ENCODE measurements around the gene SIN3A.

Gene SIN3A

DNA sequence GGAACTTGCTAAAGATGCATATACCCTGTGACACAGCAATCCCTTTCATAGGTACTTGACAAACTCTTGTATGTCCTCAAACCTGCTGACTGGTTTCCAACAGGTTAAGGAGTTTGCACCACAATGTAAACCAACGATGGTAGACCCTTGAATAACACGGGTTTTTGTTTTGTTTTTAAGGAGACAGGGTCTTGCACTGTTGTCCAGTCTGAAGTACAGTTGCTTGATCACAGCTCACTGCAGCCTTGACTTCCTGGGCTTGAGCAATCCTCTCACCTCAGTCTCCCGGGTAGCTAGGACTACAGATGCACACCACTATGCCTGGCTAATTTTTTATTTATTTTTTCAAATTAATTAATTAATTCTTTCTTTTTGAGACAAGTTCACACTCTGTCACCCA lies 23.3 kb downstream of the SIN3A start:
- Histone ChIP-seq H3K9me3 (ENCODE audit: insufficient read depth, low read depth, low read length) (no peaks in the 10 kb centered on the region), H3K9ac (ENCODE audit: low read depth, low read length, poor library complexity, severe bottlenecking) (no peak overlapping the region), H4K20me1 (ENCODE audit: insufficient read depth, low read length, poor library complexity, severe bottlenecking) (peaks cover 61% of the 10 kb centered on the region), H3K4me2 (ENCODE audit: low read depth, low read length, poor library complexity, severe bottlenecking) (no peak overlapping the region), H3K36me3 (ENCODE audit: insufficient read depth, low read length) (peaks cover 61% of the 10 kb centered on the region), H3K9me2 (replicated peaks; ENCODE audit: low read depth, low read length) (no peaks in the 10 kb centered on the region), H2AFZ (ENCODE audit: low read length) (no peak overlapping the region), H3K4me3 (ENCODE audit: low read length, poor library complexity, severe bottlenecking) (no peak overlapping the region), H3K4me1 (ENCODE audit: insufficient read depth, low read length, poor library complexity, severe bottlenecking) (no peaks in the 10 kb centered on the region), H3F3A (ENCODE audit: low read depth) (no peaks in the 10 kb centered on the region), H3K79me2 (ENCODE audit: insufficient read depth, low read length) (peaks cover 80% of the 10 kb centered on the region), H3K27me3 (ENCODE audit: insufficient read depth, low read length, poor library complexity, severe bottlenecking) (no peaks in the 10 kb centered on the region)
- TF ChIP-seq EZH2phosphoT487 (IDR thresholded peaks at IDR 0.05; ENCODE audit: borderline replicate concordance) = no peak
- TF ChIP-seq, protein P1, sequence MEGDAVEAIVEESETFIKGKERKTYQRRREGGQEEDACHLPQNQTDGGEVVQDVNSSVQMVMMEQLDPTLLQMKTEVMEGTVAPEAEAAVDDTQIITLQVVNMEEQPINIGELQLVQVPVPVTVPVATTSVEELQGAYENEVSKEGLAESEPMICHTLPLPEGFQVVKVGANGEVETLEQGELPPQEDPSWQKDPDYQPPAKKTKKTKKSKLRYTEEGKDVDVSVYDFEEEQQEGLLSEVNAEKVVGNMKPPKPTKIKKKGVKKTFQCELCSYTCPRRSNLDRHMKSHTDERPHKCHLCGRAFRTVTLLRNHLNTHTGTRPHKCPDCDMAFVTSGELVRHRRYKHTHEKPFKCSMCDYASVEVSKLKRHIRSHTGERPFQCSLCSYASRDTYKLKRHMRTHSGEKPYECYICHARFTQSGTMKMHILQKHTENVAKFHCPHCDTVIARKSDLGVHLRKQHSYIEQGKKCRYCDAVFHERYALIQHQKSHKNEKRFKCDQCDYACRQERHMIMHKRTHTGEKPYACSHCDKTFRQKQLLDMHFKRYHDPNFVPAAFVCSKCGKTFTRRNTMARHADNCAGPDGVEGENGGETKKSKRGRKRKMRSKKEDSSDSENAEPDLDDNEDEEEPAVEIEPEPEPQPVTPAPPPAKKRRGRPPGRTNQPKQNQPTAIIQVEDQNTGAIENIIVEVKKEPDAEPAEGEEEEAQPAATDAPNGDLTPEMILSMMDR (conservative IDR thresholded peaks at IDR 0.05; ENCODE audit: low read length) = no peak

DNA sequence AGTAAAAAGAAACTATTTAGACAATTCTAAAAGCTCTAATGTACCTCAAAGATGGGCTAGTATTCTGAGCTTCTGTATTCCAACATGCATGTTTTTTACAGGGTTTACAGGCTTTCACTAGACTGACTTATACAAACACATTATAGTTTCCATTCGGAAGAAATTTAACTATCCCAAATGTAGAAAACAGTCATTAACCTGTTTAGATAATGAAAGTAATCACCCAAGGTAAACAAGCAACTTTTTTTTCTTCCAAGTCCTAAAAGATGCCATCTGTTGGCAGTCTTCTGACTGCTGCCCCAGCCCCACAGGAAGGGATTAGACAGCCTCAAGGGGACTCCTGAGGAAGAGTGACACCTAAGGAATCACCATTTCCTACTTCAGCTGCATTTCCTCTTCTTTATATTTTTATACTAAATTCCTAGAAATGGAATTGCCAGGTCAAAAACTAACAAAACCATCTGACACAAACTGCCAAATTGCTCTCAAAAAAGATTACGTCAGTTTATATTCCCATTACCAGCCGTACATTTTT lies 25.5 kb downstream of the SIN3A start:
- peaks cover 72% of the 10 kb centered on the region for H3K79me2 ChIP-seq (ENCODE audit: insufficient read depth, low read length)
- peaks cover 82% of the 10 kb centered on the region for H3K36me3 ChIP-seq (ENCODE audit: insufficient read depth, low read length)
- H3K4me3 ChIP-seq (ENCODE audit: low read length, poor library complexity, severe bottlenecking) = no peak overlapping the region

DNA sequence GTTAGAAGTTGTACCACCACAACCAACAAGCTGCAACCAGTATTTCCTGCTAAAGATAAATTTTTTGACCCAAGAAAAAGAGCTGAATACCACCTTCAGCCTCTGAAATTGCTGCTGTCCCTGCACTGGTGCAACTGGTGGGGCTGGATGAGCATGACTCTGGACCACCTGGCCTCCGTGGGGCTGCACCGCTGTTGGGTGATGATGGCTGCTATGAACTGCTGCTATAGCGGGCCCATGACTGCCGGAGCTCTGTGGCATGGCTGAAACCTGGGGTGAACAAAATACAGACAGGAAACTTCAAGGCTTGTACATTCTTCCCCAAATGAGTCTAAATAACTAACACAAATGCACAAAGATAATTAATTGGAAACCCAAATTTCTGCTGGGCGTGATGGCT lies 28.9 kb downstream of the SIN3A start:
- Histone ChIP-seq H3K9me3 (ENCODE audit: insufficient read depth, low read depth, low read length) (no peaks in the 10 kb centered on the region), H3K79me2 (ENCODE audit: insufficient read depth, low read length) (peaks cover 61% of the 10 kb centered on the region), H3K4me1 (ENCODE audit: insufficient read depth, low read length, poor library complexity, severe bottlenecking) (no peaks in the 10 kb centered on the region), H3K27me3 (ENCODE audit: insufficient read depth, low read length, poor library complexity, severe bottlenecking) (no peaks in the 10 kb centered on the region), H3K9me2 (replicated peaks; ENCODE audit: low read depth, low read length) (no peaks in the 10 kb centered on the region), H3F3A (ENCODE audit: low read depth) (no peaks in the 10 kb centered on the region), H4K20me1 (ENCODE audit: insufficient read depth, low read length, poor library complexity, severe bottlenecking) (peaks cover 28% of the 10 kb centered on the region), H3K4me2 (ENCODE audit: low read depth, low read length, poor library complexity, severe bottlenecking) (no peak overlapping the region), H3K4me3 (ENCODE audit: low read length, poor library complexity, severe bottlenecking) (no peak overlapping the region), H3K36me3 (ENCODE audit: insufficient read depth, low read length) (peaks cover 88% of the 10 kb centered on the region), H3K9ac (ENCODE audit: low read depth, low read length, poor library complexity, severe bottlenecking) (no peak overlapping the region), H2AFZ (ENCODE audit: low read length) (no peak overlapping the region)
- TF ChIP-seq, protein P1 (conservative IDR thresholded peaks at IDR 0.05; ENCODE audit: low read length) = no peak
- no peak for TF ChIP-seq EZH2phosphoT487 (IDR thresholded peaks at IDR 0.05; ENCODE audit: borderline replicate concordance)

More for the DNA sequence above, 25.5 kb downstream of the SIN3A start:
- peaks cover 44% of the 10 kb centered on the region for H4K20me1 ChIP-seq (ENCODE audit: insufficient read depth, low read length, poor library complexity, severe bottlenecking)
- no peaks in the 10 kb centered on the region for H3F3A ChIP-seq (ENCODE audit: low read depth)
- no peaks in the 10 kb centered on the region for H3K27me3 ChIP-seq (ENCODE audit: insufficient read depth, low read length, poor library complexity, severe bottlenecking)
- no peak for TF ChIP-seq EZH2phosphoT487 (IDR thresholded peaks at IDR 0.05; ENCODE audit: borderline replicate concordance)
- TF ChIP-seq, protein P1 (conservative IDR thresholded peaks at IDR 0.05; ENCODE audit: low read length) = no peak
- no peak overlapping the region for H2AFZ ChIP-seq (ENCODE audit: low read length)
- H3K9ac ChIP-seq (ENCODE audit: low read depth, low read length, poor library complexity, severe bottlenecking) = no peak overlapping the region
- no peaks in the 10 kb centered on the region for H3K9me3 ChIP-seq (ENCODE audit: insufficient read depth, low read depth, low read length)
- H3K4me1 ChIP-seq (ENCODE audit: insufficient read depth, low read length, poor library complexity, severe bottlenecking) = no peaks in the 10 kb centered on the region
- no peak overlapping the region for H3K4me2 ChIP-seq (ENCODE audit: low read depth, low read length, poor library complexity, severe bottlenecking)
- H3K9me2 ChIP-seq (replicated peaks; ENCODE audit: low read depth, low read length) = no peaks in the 10 kb centered on the region

Measured in Loucy (cell line).